Karpas-422 (cell line): ENCODE measurements around the gene CATSPER4. TPM values are rescaled to one million over a fixed set of nuclear protein-coding genes. Genes with fewer than 3 reads are reported as not detected.

Source experiments
- DNase-seq: peaks from one replicate; pipeline ENCODE4 v3.0.0-alpha.2; 2015
- H2AFZ ChIP-seq: fragments of 200-600 bp; sonication (generic); 2 replicates; pipeline ENCODE4 v1.6.1; 2014; ENCODE audit warnings: antibody characterized with exemption, low read length, mixed read lengths
- H3K27ac ChIP-seq: fragments of 200-600 bp; sonication (generic); 2 replicates; pipeline ENCODE4 v1.5.1; 2014; ENCODE audit warnings: mild to moderate bottlenecking, low read length, moderate library complexity
- H3K27me3 ChIP-seq: fragments of 200-600 bp; sonication (generic); 2 replicates; pipeline ENCODE4 v1.6.1; 2014; ENCODE audit warnings: low read length, mixed read lengths
- H3K36me3 ChIP-seq: fragments of 200-600 bp; sonication (generic); 2 replicates; pipeline ENCODE4 v1.6.1; 2014; ENCODE audit warnings: low read length, mixed read lengths; ENCODE audit not compliant: insufficient read depth
- H3K4me1 ChIP-seq: fragments of 200-600 bp; sonication (generic); 2 replicates; pipeline ENCODE4 v1.6.1; 2014; ENCODE audit warnings: mild to moderate bottlenecking, low read length, mixed read lengths
- H3K4me2 ChIP-seq: fragments of 200-600 bp; sonication (generic); 2 replicates; pipeline ENCODE4 v1.6.1; 2014; ENCODE audit warnings: low read length, low read depth, mild to moderate bottlenecking; ENCODE audit not compliant: poor library complexity, severe bottlenecking
- H3K4me3 ChIP-seq: fragments of 200-600 bp; sonication (generic); 2 replicates; pipeline ENCODE4 v1.5.1; 2014; ENCODE audit warnings: mild to moderate bottlenecking, antibody characterized with exemption, low read length, mixed read lengths
- H3K79me2 ChIP-seq: fragments of 200-600 bp; sonication (generic); 2 replicates; pipeline ENCODE4 v1.6.1; 2014; ENCODE audit warnings: mild to moderate bottlenecking, low read length, mixed read lengths
- H3K9ac ChIP-seq: fragments of 200-600 bp; sonication (generic); 2 replicates; pipeline ENCODE4 v1.6.0; 2014; ENCODE audit warnings: low read length
- H3K9me2 ChIP-seq: fragments of 200-600 bp; sonication (generic), shearing (Covaris generic); replicated peaks from 2 replicates; pipeline ENCODE4 v1.6.0; 2014; ENCODE audit warnings: mild to moderate bottlenecking, low read length, moderate library complexity; ENCODE audit not compliant: insufficient read depth
- H3K9me3 ChIP-seq: fragments of 300-700, 200-600 bp; sonication (generic); 2 replicates; pipeline ENCODE4 v1.6.1; 2014; ENCODE audit warnings: low read length, mixed read lengths
- H4K20me1 ChIP-seq: fragments of 200-600 bp; sonication (generic); 2 replicates; pipeline ENCODE4 v1.6.1; 2014; ENCODE audit warnings: mild to moderate bottlenecking, antibody characterized with exemption, low read length, low read depth; ENCODE audit not compliant: insufficient read depth
- total RNA-seq: library from RNA; depleted of rRNA; stranded (reverse); fragments of >200 nt; shearing (Covaris generic); gene quantifications from 2 replicates; pipeline ENCODE4 v1.2.3, GENCODE V29; 2014; ENCODE audit warnings: low replicate concordance; rRNA removed

The CATSPER4 gene
- total RNA-seq, result not detected in 2 replicates

GRCh38 chr1:26190373-26190987, at the start of gene CATSPER4:
TSS of gene CATSPER4 (plus strand) at chr1:26190602. CDS start at chr1:26190628, 26 bp downstream.
- H3K79me2 ChIP-seq, result no peaks in the 10 kb centered on the region
- no peaks in the 10 kb centered on the region for H3K9me3 ChIP-seq
- H3K4me2 ChIP-seq, result no peak within 1 kb of the TSS

GRCh38 chr1:26142159-26142558, 48.2 kb upstream of the CATSPER4 start:
- no peaks in the 10 kb centered on the region for H4K20me1 ChIP-seq
- H3K9ac ChIP-seq, result no peak overlapping the region
- no peak for DNase-seq
- no peaks in the 10 kb centered on the region for H3K79me2 ChIP-seq
- no peaks in the 10 kb centered on the region for H3K4me1 ChIP-seq
- H3K27me3 ChIP-seq, result no peaks in the 10 kb centered on the region
- no peak overlapping the region for H3K4me3 ChIP-seq
- H2AFZ ChIP-seq, result no peak overlapping the region
- no peak overlapping the region for H3K27ac ChIP-seq
- H3K9me3 ChIP-seq, result no peaks in the 10 kb centered on the region
- no peak overlapping the region for H3K4me2 ChIP-seq
- no peaks in the 10 kb centered on the region for H3K9me2 ChIP-seq
- H3K36me3 ChIP-seq, result no peaks in the 10 kb centered on the region

More at GRCh38 chr1:26190373-26190987, at the start of gene CATSPER4:
- no peaks in the 10 kb centered on the region for H3K36me3 ChIP-seq
- DNase-seq, result peak; percentile 55
- H3K9ac ChIP-seq, result no peak within 1 kb of the TSS
- H2AFZ ChIP-seq, result no peak within 1 kb of the TSS
- H3K9me2 ChIP-seq, result no peaks in the 10 kb centered on the region
- no peak within 1 kb of the TSS for H3K4me3 ChIP-seq
- H3K4me1 ChIP-seq, result no peaks in the 10 kb centered on the region
- H3K27me3 ChIP-seq, result no peaks in the 10 kb centered on the region
- no peak within 1 kb of the TSS for H3K27ac ChIP-seq
- H4K20me1 ChIP-seq, result no peaks in the 10 kb centered on the region

GRCh38 chr1:26145041-26145959, 45.1 kb upstream of the CATSPER4 start:
- H3K4me3 ChIP-seq, result no peak overlapping the region
- H3K4me2 ChIP-seq, result no peak overlapping the region
- H3K9ac ChIP-seq, result no peak overlapping the region
- peak; percentile 86 for DNase-seq
- no peaks in the 10 kb centered on the region for H3K4me1 ChIP-seq
- no peak overlapping the region for H2AFZ ChIP-seq
- no peaks in the 10 kb centered on the region for H3K79me2 ChIP-seq
- no peaks in the 10 kb centered on the region for H3K36me3 ChIP-seq
- no peaks in the 10 kb centered on the region for H3K9me2 ChIP-seq
- no peaks in the 10 kb centered on the region for H3K9me3 ChIP-seq
- no peaks in the 10 kb centered on the region for H3K27me3 ChIP-seq
- H4K20me1 ChIP-seq, result no peaks in the 10 kb centered on the region
- no peak overlapping the region for H3K27ac ChIP-seq

- Histone ChIP-seq H3K79me2 (no peaks in the 10 kb centered on the region), H2AFZ (no peak overlapping the region), H3K27ac (no peak overlapping the region), H3K4me1 (no peaks in the 10 kb centered on the region), H3K36me3 (no peaks in the 10 kb centered on the region), H3K4me3 (no peak overlapping the region), H3K9me3 (no peaks in the 10 kb centered on the region), H3K9me2 (no peaks in the 10 kb centered on the region), H4K20me1 (no peaks in the 10 kb centered on the region), H3K9ac (no peak overlapping the region), H3K4me2 (no peak overlapping the region), H3K27me3 (no peaks in the 10 kb centered on the region)
- DNase-seq, result no peak
Measured at GRCh38 chr1:26145960-26146294, 44.5 kb upstream of the CATSPER4 start.

- Histone ChIP-seq H3K79me2 (no peaks in the 10 kb centered on the region), H3K27ac (no peak overlapping the region), H4K20me1 (no peaks in the 10 kb centered on the region), H2AFZ (no peak overlapping the region), H3K9me2 (no peaks in the 10 kb centered on the region), H3K9ac (no peak overlapping the region), H3K27me3 (no peaks in the 10 kb centered on the region), H3K36me3 (no peaks in the 10 kb centered on the region), H3K4me3 (no peak overlapping the region), H3K9me3 (no peaks in the 10 kb centered on the region), H3K4me2 (no peak overlapping the region), H3K4me1 (no peaks in the 10 kb centered on the region)
- no peak for DNase-seq
Measured at GRCh38 chr1:26148887-26149286, 41.5 kb upstream of the CATSPER4 start.

- no peak overlapping the region for H3K27ac ChIP-seq
- no peak overlapping the region for H3K4me2 ChIP-seq
- no peaks in the 10 kb centered on the region for H3K27me3 ChIP-seq
- H3K9ac ChIP-seq, result no peak overlapping the region
- H2AFZ ChIP-seq, result no peak overlapping the region
- H3K79me2 ChIP-seq, result no peaks in the 10 kb centered on the region
- no peak overlapping the region for H3K4me3 ChIP-seq
- H3K4me1 ChIP-seq, result no peaks in the 10 kb centered on the region
- H3K9me2 ChIP-seq, result no peaks in the 10 kb centered on the region
- H3K36me3 ChIP-seq, result no peaks in the 10 kb centered on the region
- DNase-seq, result no peak
- H3K9me3 ChIP-seq, result no peaks in the 10 kb centered on the region
- no peaks in the 10 kb centered on the region for H4K20me1 ChIP-seq
Measured at GRCh38 chr1:26153966-26154532, 36.4 kb upstream of the CATSPER4 start.

- H3K9me3 ChIP-seq, result no peaks in the 10 kb centered on the region
- no peak overlapping the region for H3K9ac ChIP-seq
- H3K4me2 ChIP-seq, result no peak overlapping the region
- no peaks in the 10 kb centered on the region for H3K9me2 ChIP-seq
- H3K27me3 ChIP-seq, result no peaks in the 10 kb centered on the region
- no peaks in the 10 kb centered on the region for H3K4me1 ChIP-seq
- no peak overlapping the region for H3K27ac ChIP-seq
- H3K79me2 ChIP-seq, result no peaks in the 10 kb centered on the region
- no peaks in the 10 kb centered on the region for H4K20me1 ChIP-seq
- H3K4me3 ChIP-seq, result no peak overlapping the region
- no peak for DNase-seq
- H3K36me3 ChIP-seq, result no peaks in the 10 kb centered on the region
- H2AFZ ChIP-seq, result no peak overlapping the region
Measured at GRCh38 chr1:26154750-26155149, 35.7 kb upstream of the CATSPER4 start.
